Keratinocyte (primary cell): ENCODE data around the gene ZC3H7A. TPM values are rescaled to one million over a fixed set of nuclear protein-coding genes. Genes with fewer than 3 reads are reported as not detected.

ENCODE experiments used
- DNase-seq: peaks from one replicate; pipeline ENCODE4 v3.0.0-alpha.2; 2011; ENCODE audit warnings: low read depth, missing footprints, low spot score
- FAIRE-seq: peaks from 2 replicates; lab custom pipeline; 2011; peaks lifted over from hg19 to GRCh38; lab: Jason Lieb, UNC
- H2AFZ ChIP-seq: 2 replicates; pipeline ENCODE4 v1.6.0; 2012; ENCODE audit warnings: low read length, control low read depth, inconsistent platforms; ENCODE audit not compliant: control insufficient read depth
- H3K27ac ChIP-seq: 2 replicates; pipeline ENCODE4 v1.5.1; 2011; ENCODE audit warnings: low read length; ENCODE audit not compliant: control insufficient read depth, insufficient read depth
- H3K27me3 ChIP-seq: 3 replicates; pipeline ENCODE4 v1.6.0; 2011; ENCODE audit warnings: low read length; ENCODE audit not compliant: control insufficient read depth, insufficient read depth; ENCODE audit errors: extremely low read depth
- H3K36me3 ChIP-seq, 2 experiments: 2 replicates in 1 of 2; 3 replicates in 1 of 2; pipeline ENCODE4 v1.5.1; 2011; ENCODE audit warnings: low read length in 2 of 2, mild to moderate bottlenecking in 1 of 2; ENCODE audit not compliant: control insufficient read depth in 2 of 2, insufficient read depth in 2 of 2; ENCODE audit errors: extremely low read depth in 1 of 2
- H3K4me1 ChIP-seq: 3 replicates; pipeline ENCODE4 v1.5.1; 2011; ENCODE audit warnings: low read length; ENCODE audit not compliant: control insufficient read depth, insufficient read depth; ENCODE audit errors: extremely low read depth
- H3K4me2 ChIP-seq: 3 replicates; pipeline ENCODE4 v1.6.0; 2011; ENCODE audit warnings: low read depth, low read length; ENCODE audit not compliant: control insufficient read depth, insufficient read depth; ENCODE audit errors: extremely low read depth
- H3K4me3 ChIP-seq, 3 experiments: fragments of 200-600 bp in 1 of 3; sonication (generic) in 1 of 3; 2 replicates in 2 of 3; 3 replicates in 1 of 3; pipeline ENCODE4 v1.5.1; 2011 to 2016; ENCODE audit warnings: low read length in 3 of 3, mild to moderate bottlenecking in 3 of 3, control low read depth in 2 of 3, inconsistent platforms in 1 of 3, low read depth in 1 of 3, mixed read lengths in 1 of 3, mixed run types in 1 of 3, moderate library complexity in 1 of 3; ENCODE audit not compliant: control insufficient read depth in 2 of 3, insufficient read depth in 2 of 3; ENCODE audit errors: extremely low read depth in 1 of 3
- H3K79me2 ChIP-seq: 2 replicates; pipeline ENCODE4 v1.6.0; 2012; ENCODE audit warnings: low read length; ENCODE audit not compliant: control insufficient read depth, insufficient read depth
- H3K9ac ChIP-seq: 3 replicates; pipeline ENCODE4 v1.6.0; 2011; ENCODE audit warnings: low read length; ENCODE audit not compliant: control insufficient read depth, insufficient read depth; ENCODE audit errors: extremely low read depth
- H3K9me1 ChIP-seq: 3 replicates; pipeline ENCODE4 v1.6.0; 2011; ENCODE audit warnings: low read length; ENCODE audit not compliant: control insufficient read depth, insufficient read depth; ENCODE audit errors: extremely low read depth
- H3K9me3 ChIP-seq: 2 replicates; pipeline ENCODE4 v1.5.1; 2012; ENCODE audit warnings: low read depth, low read length; ENCODE audit not compliant: control insufficient read depth
- H4K20me1 ChIP-seq: 3 replicates; pipeline ENCODE4 v1.6.0; 2011; ENCODE audit warnings: low read length; ENCODE audit not compliant: control insufficient read depth, insufficient read depth; ENCODE audit errors: extremely low read depth
- EZH2 ChIP-seq: IDR thresholded peaks from one replicate; pipeline ENCODE4 v1.6.1; 2012; ENCODE audit warnings: inconsistent platforms, mild to moderate bottlenecking, low read length, moderate library complexity
- dilution Hi-C: fragments of 300-500 bp; cut with MboI; formaldehyde crosslinking; loops from one replicate; pipeline ENCODE4 v1.7.0; 2020; ENCODE audit warnings: low sequenced_read_pairs; ENCODE audit not compliant: extremely low pct_ligation_motif_present
- polyA plus RNA-seq, 5 experiments: library from polyadenylated mRNA; depleted of rRNA in 3 of 5; stranded (reverse) in 3 of 5; stranded (forward) in 1 of 5; unstranded in 1 of 5; fragments of >200 nt; gene quantifications; 1 replicate in 1 of 5; 2 replicates in 3 of 5; 3 replicates in 1 of 5; pipeline versions ENCODE4 v1.2.1 to v1.2.3, GENCODE V29; 2011 to 2012; ENCODE audit warnings: missing spikeins in 2 of 5, low read depth in 1 of 5, low replicate concordance in 1 of 5
- TF ChIP-seq, protein P1 (sequence below), 3 experiments: IDR thresholded peaks in 1 of 3; conservative IDR thresholded peaks in 1 of 3; optimal IDR thresholded peaks in 1 of 3; 2 replicates in 2 of 3; 3 replicates in 1 of 3; pipeline versions ENCODE3 to v1.5.1; 2011; ENCODE audit warnings: low read length in 3 of 3, mild to moderate bottlenecking in 3 of 3, moderate library complexity in 2 of 3, control low read depth in 1 of 3, inconsistent platforms in 1 of 3; ENCODE audit not compliant: insufficient read depth in 2 of 3; ENCODE audit errors: extremely low read depth in 1 of 3

The ZC3H7A gene
- polyA plus RNA-seq, 1 donor (not counting 4 experiments of a cell fraction or from before 2014, with no cell fraction given) = 43.9 TPM

DNA sequence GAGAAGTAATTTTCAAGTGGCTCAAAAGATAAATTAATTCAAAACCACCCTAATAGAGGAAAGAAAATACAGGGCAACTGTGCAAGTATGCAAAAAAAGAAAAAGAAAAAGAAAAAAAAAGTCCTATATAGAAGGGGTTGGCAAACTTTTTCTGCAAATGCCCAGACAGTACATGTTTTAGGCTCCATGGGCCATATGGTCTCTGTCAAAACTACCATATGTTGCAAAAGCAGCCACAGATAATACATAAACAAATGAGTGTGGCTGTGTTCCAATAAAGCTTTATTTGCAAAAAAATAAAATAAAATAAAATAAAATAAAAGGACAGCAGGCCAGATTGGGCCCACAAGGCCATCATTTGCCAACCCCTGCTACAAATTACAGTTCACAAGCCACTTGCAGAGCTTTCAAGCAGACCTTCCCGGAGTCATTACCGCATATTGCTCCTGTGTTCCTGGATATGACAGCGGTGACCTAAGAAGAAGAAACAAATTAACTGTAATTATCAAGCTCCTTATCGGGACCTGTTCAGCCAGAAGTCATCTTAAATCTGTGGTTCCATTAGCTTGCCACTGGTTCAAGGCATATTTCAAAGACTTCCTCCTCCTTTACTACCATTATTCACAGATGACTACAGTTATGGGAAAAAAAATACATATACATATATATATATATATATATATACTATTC lies 15.9 kb downstream of the ZC3H7A start:
- FAIRE-seq = no peak

DNA sequence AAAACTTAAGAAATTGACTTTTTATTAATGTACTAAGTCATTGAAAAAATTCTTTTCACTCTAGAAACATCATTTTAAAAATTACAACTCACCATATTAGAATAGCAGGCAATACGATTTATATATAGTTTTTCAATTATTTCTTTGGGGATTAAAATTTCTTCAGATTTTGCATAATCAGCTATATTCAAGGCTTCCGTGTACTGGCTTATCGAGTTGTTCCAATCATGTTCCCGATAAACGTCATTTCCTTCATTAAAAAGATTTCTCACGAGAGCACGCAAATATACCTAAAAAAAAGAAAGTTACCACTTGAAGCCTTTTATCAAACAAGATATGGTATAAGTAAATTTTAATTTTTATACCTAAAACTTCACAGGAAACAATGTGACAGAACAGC lies 18.0 kb downstream of the ZC3H7A start:
- Histone ChIP-seq H3K9me1 (no peaks in the 10 kb centered on the region), H3K79me2 (peaks cover 29% of the 10 kb centered on the region), H3K9me3 (no peaks in the 10 kb centered on the region), H3K27ac (no peak overlapping the region), H3K9ac (no peak overlapping the region), H3K4me1 (peaks cover 33% of the 10 kb centered on the region), H3K4me3 (no peak overlapping the region), H4K20me1 (no peaks in the 10 kb centered on the region), H3K27me3 (no peaks in the 10 kb centered on the region), H3K4me2 (no peak overlapping the region), H3K36me3 (peaks cover 11 to 23% of the 10 kb centered on the region in 2 experiments), H2AFZ (no peak overlapping the region)
- dilution Hi-C loops = no loop called here
- DNase-seq = no peak
- no peak for FAIRE-seq
- TF ChIP-seq EZH2 = no peak
- TF ChIP-seq, protein P1, sequence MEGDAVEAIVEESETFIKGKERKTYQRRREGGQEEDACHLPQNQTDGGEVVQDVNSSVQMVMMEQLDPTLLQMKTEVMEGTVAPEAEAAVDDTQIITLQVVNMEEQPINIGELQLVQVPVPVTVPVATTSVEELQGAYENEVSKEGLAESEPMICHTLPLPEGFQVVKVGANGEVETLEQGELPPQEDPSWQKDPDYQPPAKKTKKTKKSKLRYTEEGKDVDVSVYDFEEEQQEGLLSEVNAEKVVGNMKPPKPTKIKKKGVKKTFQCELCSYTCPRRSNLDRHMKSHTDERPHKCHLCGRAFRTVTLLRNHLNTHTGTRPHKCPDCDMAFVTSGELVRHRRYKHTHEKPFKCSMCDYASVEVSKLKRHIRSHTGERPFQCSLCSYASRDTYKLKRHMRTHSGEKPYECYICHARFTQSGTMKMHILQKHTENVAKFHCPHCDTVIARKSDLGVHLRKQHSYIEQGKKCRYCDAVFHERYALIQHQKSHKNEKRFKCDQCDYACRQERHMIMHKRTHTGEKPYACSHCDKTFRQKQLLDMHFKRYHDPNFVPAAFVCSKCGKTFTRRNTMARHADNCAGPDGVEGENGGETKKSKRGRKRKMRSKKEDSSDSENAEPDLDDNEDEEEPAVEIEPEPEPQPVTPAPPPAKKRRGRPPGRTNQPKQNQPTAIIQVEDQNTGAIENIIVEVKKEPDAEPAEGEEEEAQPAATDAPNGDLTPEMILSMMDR (optimal IDR thresholded peaks at IDR 0.05 in 1 of 3, IDR thresholded peaks at IDR 0.05 in 1 of 3, conservative IDR thresholded peaks at IDR 0.05 in 1 of 3; ENCODE audit: extremely low read depth in 1 of 3, insufficient read depth in 2 of 3, low read length in 3 of 3) = no peak

More for the DNA sequence above, 15.9 kb downstream of the ZC3H7A start:
- peak overlapping the region; percentile 22 for H3K9ac ChIP-seq
- peak overlapping the region; percentile 78 for H3K27ac ChIP-seq
- TF ChIP-seq EZH2 = no peak
- TF ChIP-seq, protein P1 (optimal IDR thresholded peaks at IDR 0.05 in 1 of 3, IDR thresholded peaks at IDR 0.05 in 1 of 3, conservative IDR thresholded peaks at IDR 0.05 in 1 of 3; ENCODE audit: extremely low read depth in 1 of 3, insufficient read depth in 2 of 3, low read length in 3 of 3) = no peak
- no peak overlapping the region for H2AFZ ChIP-seq
- H4K20me1 ChIP-seq = no peaks in the 10 kb centered on the region
- dilution Hi-C loops = no loop called here
- H3K79me2 ChIP-seq = peaks cover 44% of the 10 kb centered on the region
- no peaks in the 10 kb centered on the region for H3K9me3 ChIP-seq
- no peaks in the 10 kb centered on the region for H3K9me1 ChIP-seq
- H3K4me1 ChIP-seq = peaks cover 35% of the 10 kb centered on the region
- DNase-seq = no peak
- peak overlapping the region; percentile 88 for H3K4me2 ChIP-seq
- H3K27me3 ChIP-seq = no peaks in the 10 kb centered on the region
- H3K36me3 ChIP-seq = peaks cover 5 to 23% of the 10 kb centered on the region in 2 experiments
- H3K4me3 ChIP-seq = peak overlapping the region in 1 of 3 experiments; percentile 52
